Fibroblast of pulmonary artery (primary cell): ENCODE measurements around the gene PAPLN.
A peak's percentile ranks its signal among the peaks of the same experiment; 100 is the strongest.

Source experiments
- DNase-seq: peaks from one replicate; pipeline ENCODE4 v3.0.0-alpha.2; 2010; ENCODE audit warnings: low read depth
- H3K4me3 ChIP-seq: replicated peaks from 2 replicates; pipeline ENCODE4 v1.5.1; 2011; ENCODE audit warnings: low read depth, mild to moderate bottlenecking, control low read depth, low read length, moderate library complexity
- TF ChIP-seq, protein P1 (sequence below): IDR thresholded peaks from 2 replicates; pipeline ENCODE4 v1.5.1; 2011; ENCODE audit warnings: mild to moderate bottlenecking, control low read depth, low read length, inconsistent platforms; ENCODE audit errors: missing control alignments

Gene PAPLN

DNA sequence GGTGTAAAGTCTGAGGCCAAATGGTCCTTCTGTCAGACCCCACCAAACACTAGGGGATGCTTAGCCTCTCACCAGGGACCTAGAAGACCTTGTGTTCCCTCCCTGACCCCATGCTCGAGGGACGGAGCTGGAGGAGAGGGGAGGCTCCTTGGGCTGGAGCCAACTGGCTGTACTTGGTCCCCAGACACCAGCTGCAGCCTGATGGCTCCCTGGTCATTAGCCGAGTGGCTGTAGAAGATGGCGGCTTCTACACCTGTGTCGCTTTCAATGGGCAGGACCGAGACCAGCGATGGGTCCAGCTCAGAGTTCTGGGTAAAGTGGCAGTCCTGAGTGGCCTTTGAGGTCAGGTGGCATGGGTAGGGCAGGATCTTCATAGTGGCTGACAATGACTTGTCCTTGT lies 29.0 kb downstream of the PAPLN start:
- DNase-seq = no peak
- TF ChIP-seq, protein P1, sequence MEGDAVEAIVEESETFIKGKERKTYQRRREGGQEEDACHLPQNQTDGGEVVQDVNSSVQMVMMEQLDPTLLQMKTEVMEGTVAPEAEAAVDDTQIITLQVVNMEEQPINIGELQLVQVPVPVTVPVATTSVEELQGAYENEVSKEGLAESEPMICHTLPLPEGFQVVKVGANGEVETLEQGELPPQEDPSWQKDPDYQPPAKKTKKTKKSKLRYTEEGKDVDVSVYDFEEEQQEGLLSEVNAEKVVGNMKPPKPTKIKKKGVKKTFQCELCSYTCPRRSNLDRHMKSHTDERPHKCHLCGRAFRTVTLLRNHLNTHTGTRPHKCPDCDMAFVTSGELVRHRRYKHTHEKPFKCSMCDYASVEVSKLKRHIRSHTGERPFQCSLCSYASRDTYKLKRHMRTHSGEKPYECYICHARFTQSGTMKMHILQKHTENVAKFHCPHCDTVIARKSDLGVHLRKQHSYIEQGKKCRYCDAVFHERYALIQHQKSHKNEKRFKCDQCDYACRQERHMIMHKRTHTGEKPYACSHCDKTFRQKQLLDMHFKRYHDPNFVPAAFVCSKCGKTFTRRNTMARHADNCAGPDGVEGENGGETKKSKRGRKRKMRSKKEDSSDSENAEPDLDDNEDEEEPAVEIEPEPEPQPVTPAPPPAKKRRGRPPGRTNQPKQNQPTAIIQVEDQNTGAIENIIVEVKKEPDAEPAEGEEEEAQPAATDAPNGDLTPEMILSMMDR = no peak
- no peak overlapping the region for H3K4me3 ChIP-seq

DNA sequence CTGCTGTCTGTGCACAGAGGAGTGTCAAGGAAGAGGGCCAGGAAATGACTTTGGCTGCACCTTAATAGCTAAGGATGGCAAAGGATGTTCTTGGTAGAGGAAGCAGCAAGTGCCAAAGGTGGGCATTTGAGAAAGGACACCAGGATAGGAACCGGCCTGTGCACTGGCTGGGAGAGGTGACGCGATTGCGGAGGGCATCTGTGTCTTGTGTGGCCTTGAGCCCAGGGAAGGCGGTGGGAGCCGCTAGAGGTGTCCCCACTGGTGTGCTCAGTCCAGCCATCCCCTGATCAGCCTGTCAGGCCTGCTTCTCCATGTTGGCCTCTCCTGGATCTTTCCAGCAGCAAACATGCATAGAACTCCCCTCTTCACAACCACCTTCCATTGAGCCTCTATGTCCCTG lies 30.2 kb downstream of the PAPLN start:
- no peak overlapping the region for H3K4me3 ChIP-seq
- TF ChIP-seq, protein P1 = no peak
- DNase-seq = no peak

DNA sequence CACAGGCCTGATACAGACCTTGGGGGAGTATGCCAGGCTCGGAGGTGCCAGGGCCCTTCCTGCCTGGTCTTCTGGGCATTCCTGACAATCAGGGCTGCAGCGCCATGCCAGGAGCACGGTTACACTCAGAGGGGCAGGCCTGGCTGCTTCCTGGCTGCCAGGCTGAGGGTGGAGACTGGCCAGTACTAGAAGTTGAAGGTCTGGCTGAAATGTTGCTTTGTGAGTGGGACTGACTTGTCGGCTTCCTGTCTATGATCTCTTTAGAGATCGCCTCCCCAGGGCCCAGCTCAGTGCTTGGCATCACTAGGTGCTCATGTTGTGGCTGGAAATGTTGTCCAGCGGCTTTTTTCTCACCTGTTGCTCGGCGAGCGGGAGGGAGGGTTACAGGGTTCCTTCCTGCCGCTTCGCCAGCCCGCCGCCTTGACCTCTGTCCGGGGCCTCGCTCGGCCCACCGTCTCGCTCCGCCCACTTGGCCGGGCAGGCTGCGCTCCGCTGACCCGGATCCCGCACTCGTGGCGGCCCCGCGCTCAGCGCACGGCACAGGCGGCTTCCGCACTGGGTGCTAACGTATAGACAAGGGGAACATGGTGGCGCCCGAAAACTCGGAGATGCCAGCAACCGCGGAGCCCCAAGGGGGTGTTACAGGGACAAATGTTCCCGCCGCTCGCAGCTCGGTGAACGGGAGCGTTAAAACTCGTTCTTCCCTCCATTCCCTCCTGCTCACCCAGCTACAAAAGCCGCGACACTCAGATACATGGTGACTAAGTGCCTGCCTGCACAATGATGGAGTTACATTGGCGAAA lies 32.6 kb downstream of the PAPLN start:
- TF ChIP-seq, protein P1 = no peak
- DNase-seq = peak; percentile 51
- peak overlapping the region; percentile 18 for H3K4me3 ChIP-seq

DNA sequence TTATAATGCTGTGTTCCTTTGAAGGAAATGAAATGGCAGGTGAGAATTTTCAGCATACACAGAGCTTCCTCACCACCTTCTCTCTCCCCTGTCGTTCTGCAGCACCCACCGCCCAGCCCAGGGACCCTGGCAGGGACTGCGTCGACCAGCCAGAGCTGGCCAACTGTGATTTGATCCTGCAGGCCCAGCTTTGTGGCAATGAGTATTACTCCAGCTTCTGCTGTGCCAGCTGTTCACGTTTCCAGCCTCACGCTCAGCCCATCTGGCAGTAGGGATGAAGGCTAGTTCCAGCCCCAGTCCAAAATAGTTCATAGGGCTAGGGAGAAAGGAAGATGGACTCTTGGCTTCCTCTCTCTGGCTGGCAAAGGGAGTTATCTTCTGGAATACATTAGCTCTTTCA lies 35.1 kb downstream of the PAPLN start:
- H3K4me3 ChIP-seq = no peak overlapping the region
- DNase-seq = no peak
- TF ChIP-seq, protein P1 = no peak

DNA sequence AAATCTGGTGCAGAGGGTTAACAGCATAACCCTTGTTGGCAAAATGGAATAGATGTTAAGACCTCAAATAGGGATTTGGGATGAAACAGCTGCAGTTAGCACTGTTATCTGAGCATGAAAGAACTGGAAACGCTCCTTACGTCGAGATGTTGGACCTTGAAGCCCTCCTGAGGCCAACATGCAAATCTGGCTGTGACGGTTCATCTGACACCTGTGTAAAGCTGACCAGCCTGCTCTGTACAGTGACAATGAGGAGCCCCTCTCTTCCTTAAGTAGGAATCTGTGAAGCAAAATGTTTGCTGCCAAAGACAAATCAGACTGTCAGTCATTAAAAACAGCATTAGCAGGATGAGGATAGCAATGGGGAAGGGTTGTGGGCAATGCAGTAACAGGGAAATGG lies 36.5 kb downstream of the PAPLN start:
- TF ChIP-seq, protein P1 = no peak
- H3K4me3 ChIP-seq = no peak overlapping the region
- DNase-seq = no peak

DNA sequence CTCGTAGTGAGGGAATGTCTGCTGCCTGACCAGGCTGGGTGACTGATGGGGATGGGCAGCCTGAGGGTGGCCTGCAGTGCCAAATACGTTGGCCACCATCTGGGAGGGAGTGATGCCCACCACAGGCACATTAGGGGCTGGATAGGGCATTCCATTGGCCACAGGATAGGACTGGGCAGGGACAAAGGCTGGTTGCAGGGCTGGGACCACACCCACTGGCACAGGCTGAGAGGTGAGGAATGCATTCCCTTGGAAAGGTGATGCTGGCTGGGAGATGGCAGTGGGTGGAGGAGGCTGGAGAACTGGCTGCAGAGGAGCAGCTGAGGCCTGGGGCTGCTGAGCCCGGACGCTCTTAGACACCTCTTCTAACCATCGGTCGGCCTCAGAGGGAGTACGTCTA lies 39.5 kb downstream of the PAPLN start:
- no peak overlapping the region for H3K4me3 ChIP-seq
- TF ChIP-seq, protein P1 = no peak
- DNase-seq = no peak

DNA sequence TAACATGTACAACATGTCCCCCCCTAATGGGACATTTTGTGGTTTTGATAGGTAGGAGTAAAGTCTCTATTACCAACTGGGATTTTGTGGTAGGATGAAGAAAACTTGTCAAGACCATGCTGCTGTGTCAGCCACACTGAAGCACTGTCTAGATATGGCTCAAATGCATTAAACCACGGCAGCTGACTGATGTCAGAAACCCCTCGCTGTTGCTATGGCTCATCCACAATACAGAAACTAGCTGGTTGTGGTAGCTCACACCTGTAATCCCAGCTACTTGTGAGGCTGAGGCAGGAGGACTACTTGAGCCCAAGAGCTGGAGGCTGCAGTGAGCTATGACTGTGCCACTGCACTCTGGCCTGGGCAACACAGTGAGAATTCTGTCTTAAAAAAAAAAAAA lies 40.1 kb downstream of the PAPLN start:
- TF ChIP-seq, protein P1 = no peak
- DNase-seq = no peak
- H3K4me3 ChIP-seq = no peak overlapping the region
